Inflammatory macrophage treated with lipopolysaccharide for 4 hours (primary cell): Measurements from ENCODE around the gene C1QL1.

ENCODE experiments used
- DNase-seq: peaks from one replicate; pipeline ENCODE4 v3.0.0-alpha.2; 2020

C1QL1 gene

DNA sequence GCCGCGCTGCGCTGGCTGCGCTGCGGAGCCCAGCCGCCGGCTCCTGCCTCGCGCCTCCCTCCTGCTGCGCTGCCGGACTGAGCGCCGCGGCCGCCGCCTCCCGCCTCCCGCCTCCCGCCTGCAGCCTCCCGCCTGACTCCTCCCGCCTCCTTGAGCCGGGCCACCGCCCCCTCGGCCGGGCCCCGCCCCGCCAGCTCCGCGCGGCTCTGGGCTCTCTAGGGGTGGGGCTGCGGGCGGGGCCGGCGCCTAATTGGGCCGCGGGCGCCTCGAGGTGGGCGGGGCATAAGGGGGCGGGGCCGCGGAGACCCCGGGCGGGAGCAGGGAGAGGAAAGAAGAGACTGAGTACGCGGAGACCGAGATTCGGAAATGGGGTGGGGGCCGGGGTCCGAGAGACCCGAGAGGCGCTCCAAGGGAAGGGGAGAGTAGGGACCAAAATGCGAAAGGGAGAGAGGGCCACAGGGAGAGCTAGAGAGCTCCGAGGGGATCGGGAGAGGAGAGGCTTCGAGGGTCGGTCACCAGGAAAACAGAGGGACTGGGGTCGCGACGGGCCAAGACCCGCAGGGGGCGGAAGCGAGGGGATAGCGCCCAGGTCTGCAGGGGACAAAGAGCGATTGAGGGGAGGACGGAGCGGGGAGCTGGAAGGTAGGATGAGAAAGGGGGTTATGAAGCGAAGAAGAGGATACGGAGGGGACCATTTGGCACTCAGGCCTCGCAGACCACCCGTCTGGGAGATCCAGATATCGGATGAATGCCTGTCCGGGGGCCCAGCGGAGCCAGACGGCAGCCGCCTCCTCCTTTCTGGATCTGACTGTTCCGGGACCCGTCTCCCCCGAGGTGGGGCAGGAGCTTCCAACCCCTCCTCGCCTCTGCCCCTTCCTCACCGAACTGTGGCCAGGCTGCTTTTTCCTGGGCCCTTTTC lies at the start of gene C1QL1:
TSS of gene C1QL1 (minus strand) at position 79 of the 919 bp plus-strand sequence. CDS start 255 bp downstream, outside the sequence.
- peak; percentile 91 for DNase-seq

DNA sequence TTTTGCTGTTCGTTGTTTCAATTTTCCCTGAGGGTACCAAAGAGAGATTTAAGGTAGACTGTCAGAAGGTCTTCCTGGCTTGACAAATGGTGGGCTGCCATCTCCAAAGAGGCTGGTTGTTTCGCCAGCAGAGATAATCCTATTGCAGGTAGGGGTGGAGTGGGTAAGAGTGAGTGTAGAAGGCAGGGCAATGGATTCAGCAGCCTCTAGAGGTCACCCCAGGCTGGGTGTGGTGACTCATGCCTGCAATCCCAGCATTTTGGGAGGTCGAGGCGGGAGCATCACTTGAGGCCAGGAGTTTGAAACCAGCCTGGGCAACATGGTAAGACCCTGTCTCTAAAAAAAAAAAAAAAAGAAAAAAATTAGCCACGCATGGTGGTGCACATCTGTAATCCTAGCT lies 48.7 kb upstream of the C1QL1 start:
- DNase-seq = no peak

DNA sequence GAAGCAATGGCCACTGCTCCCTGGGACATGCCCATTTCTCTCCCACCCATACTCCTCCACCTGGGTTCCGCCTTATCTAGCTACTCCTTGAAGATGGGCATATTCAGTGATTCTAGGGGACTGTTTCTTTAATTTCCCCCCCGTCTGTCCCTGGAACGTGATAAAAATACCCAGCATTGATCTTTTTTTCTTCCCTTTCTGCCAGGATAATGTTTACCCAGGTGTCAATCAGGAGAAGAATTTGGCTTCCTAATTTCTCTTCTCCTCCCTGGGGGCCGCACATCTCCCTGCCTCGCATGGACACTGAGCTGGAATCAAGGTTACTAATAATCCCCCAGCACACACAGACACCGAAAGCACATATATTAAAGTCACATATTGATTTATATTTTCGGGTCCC lies 48.1 kb upstream of the C1QL1 start:
- DNase-seq = no peak

GRCh38 chr17:45013021-45013997 lies 45.2 kb upstream of the C1QL1 start:
- DNase-seq = no peak

- no peak for DNase-seq
Measured at GRCh38 chr17:45011767-45012166, 43.7 kb upstream of the C1QL1 start.

GRCh38 chr17:45009676-45010467 lies 41.8 kb upstream of the C1QL1 start:
- DNase-seq = no peak

DNA sequence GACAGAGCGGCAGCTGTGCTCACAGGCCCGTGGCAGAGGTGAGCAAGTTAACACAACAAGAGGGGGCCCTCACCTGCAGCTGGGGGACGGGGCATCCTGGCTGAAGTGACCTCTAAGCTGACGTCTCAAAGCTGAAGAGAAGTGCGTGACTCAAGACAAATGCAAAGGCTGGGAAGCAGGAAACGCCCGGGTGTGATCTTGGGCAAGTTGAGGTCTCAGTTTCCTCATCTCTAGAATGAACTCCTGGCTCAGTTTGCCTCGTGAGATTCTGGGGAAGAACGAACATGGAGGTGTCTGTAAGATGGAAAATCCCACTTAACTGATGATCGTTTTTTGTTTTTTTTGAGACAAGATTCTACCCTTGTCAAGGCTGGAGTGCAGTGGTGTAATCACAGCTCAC lies 40.1 kb upstream of the C1QL1 start:
- DNase-seq = peak; percentile 51

- no peak for DNase-seq
Measured at GRCh38 chr17:45006927-45007461, 38.9 kb upstream of the C1QL1 start.

- no peak for DNase-seq
Measured at GRCh38 chr17:45005700-45006099, 37.6 kb upstream of the C1QL1 start.

- no peak for DNase-seq
Measured at GRCh38 chr17:45004388-45004787, 36.3 kb upstream of the C1QL1 start.

GRCh38 chr17:45003877-45004276 lies 35.8 kb upstream of the C1QL1 start:
- no peak for DNase-seq

- DNase-seq = no peak
Measured at GRCh38 chr17:45001310-45001709, 33.2 kb upstream of the C1QL1 start.

- DNase-seq = no peak
Measured at GRCh38 chr17:44999433-44999832, 31.3 kb upstream of the C1QL1 start.

DNA sequence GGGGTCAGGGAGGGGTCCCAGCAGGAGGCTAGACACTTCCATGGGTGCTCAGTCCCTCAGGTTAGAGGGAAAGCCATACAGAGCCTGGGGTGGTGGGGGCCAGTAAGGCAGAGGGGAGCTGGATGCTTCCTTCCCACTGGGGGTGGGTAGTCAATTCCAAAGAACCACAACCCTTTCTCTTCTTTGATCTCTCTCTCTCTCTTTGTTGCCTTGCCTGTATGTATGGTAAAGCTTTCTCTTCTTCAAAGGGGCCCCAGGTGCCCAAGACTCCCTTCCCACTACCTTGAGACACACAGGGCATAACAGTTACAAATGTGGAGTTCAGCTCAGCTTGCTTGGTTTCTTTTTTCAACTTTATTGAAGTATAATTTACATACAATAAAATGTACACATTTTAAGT lies 30.5 kb upstream of the C1QL1 start:
- no peak for DNase-seq

DNA sequence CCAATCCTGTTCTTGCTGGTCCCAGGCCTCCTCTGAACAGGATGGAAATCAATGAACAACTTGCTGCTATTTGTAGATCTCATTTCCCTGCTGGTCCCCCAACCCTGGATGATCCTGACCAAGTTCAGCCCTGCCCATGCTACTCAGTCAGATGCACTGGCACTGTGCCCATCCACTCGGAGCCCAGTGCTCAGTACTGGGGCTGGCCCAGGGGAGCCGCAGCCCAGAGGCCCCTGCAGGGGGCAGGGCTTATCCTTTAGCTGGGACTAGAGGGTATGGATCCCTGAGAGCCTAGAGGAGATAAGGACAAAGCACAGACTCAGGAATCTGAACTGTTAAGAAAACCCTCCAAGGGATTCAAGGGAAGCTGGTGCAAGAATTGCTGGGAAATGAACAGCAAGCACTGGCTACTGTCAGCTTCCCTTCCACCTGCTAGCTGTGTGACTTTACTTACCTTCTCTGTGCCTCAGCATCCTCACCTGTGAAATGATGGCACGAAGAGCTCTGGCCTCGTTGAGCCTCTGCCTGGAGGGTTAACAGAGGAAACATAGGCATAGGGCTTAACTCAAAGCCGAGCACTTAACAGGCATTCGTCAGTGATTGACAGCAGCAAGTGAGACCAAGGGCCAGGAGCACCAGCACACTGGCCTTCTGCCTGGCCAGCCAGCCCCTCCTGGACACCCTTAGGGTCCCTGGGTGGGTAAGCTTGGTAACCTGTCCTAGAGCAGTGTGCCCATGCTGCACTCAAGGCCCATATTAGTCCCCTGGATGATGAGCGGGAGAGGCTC lies 29.8 kb upstream of the C1QL1 start:
- no peak for DNase-seq

GRCh38 chr17:44996304-44996703 lies 28.2 kb upstream of the C1QL1 start:
- no peak for DNase-seq

GRCh38 chr17:44995436-44996001 lies 27.4 kb upstream of the C1QL1 start:
- DNase-seq = no peak

DNA sequence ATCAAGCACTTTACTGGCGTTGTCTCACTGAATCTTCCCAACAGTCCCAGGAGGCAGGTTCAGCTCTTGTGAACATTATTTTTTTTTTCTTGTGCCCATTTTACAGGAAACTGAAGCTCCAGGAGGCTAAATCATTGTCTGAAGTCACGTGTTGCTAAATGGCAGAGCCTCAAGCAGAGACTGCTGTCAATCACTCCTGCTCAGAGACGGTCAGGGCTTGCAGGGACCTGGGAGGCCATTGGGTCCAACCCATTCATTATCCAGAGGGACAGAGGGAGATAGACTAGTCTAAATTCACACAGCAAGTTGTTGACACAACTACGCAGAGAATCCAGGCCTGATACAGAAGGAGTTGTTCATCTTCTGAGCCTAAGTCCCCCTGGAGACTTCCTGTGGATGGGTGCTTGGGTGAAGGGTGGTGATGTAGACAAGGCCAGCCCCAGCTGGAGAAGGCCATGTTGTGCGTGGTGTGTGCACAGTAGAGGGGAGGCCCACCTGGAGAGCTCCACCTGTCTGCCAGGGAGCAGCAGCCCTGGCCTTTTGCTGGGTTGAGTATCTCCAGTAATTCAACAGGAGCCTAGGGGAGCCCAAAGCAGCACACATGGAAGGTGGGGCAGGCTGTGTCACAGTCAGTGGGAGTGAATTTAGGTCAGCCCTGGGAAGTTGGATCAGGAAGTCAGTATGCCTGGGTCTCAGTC lies 24.3 kb upstream of the C1QL1 start:
- DNase-seq = no peak

DNA sequence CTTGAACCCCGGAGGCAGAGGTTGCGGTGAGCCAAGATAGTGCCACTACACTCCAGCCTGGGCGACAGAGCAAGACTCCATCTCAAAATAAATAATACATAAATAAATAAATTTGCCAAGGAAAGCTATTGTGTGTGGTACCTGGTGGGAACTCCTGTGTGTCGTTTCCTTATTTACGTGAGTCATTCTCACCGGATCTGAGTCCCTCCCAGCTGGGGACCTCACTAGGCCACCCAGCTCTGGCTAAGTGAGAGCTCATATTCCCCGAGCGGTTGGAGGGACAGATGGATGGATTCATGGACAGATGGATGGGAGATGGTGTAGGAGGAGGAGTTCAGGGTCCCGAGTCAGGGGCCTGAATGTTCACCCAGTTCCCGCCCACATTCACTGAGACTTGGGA lies 22.9 kb upstream of the C1QL1 start:
- DNase-seq = no peak

DNA sequence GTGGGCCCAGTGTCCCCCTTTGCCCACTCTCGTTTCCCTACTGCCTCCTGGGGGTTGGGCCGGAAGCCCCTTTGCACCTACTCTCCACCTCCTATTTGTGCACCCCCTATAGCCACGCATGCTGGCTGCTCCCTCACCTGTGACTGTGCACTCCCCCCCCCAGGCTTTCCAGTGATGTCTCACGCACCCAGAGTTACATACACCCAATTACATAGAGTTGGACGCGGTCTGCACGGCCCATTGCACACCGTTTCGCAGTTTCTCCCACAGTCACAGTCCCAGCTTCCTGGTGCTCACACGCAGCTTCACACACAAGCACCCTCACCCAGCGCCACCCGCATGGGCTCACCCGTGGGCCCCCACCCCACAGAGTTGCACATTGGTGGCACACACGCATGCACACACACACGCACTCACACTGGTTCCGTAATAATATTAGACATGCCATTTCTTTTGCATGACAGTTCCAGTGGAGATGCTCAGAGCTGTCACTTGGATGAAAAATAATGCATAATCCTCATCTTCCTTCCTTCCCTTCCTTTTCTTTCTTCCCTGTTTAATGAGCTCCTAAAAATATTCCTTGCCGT lies 21.5 kb upstream of the C1QL1 start:
- DNase-seq = no peak
